HG03045 (cell line): Measurements from ENCODE around the gene A2ML1.
"Not testable (repeated sequence)": the region's sequence is repeated elsewhere in the genome, so short reads cannot be mapped to it uniquely, and the experiment has no call there.

Experiments used
- ATAC-seq: cut with Tn5 transposase; IDR thresholded peaks from one replicate; pipeline ENCODE4 v1.9.1; 2021; ENCODE audit warnings: mild to moderate bottlenecking, moderate library complexity; ENCODE audit not compliant: unreplicated experiment

The A2ML1 gene

DNA sequence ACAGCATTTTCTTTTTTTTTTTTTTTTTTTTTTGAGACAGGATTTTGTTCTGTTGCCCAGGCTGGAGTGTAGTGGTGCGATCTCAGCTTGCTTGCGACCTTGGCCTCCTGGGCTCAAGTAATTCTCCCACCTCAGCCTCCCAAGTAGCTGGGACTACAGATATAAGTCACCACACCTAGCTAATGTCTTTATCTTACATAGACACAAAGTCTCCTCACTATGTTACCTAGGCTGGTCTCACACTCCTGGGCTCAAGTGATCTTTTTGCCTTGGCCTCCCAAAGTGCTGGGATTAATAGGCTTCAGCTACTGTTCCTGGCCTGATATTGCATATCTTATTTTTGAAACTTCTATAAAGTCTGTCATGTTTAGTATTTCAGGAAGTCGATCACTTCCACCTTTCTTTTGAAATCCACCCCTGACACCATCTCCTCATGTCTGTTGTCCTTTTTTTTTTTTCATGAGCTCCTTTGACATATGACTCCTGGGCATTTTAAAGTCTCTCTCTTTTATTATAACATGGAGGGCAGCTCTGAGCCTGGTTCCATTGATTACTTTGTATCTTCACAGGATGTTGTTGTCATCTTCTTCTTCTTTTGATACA lies 5.9 kb upstream of the A2ML1 start:
- ATAC-seq: no peak

DNA sequence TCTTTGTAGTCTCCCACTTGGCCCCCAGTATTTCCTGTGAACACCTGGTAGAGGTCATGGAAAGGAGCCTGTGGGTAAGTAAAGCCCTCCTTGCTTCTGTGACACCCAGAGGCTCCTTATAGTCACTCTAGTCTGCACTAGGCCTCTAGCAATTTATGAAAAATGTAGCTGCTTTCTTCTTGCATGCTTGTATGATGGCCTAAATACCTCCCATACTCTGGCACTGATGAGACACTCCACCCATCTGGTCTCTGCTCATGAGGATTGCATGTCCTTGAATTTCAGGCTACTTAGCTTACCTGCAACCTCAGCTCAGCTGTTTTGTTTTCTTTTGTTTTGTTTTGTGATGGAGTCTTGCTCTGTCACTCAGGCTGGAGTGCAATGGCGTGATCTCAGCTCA lies 4.6 kb upstream of the A2ML1 start:
- no peak for ATAC-seq

- no peak for ATAC-seq
Observed at GRCh38 chr12:8818526-8818925, 3.9 kb upstream of the A2ML1 start.

GRCh38 chr12:8819666-8819980 lies 2.8 kb upstream of the A2ML1 start:
- ATAC-seq: no peak

- not testable (repeated sequence) for ATAC-seq
Observed at GRCh38 chr12:8820676-8821407, 1.6 kb upstream of the A2ML1 start.

GRCh38 chr12:8821591-8821990 lies 830 bp upstream of the A2ML1 start:
- ATAC-seq: no peak

DNA sequence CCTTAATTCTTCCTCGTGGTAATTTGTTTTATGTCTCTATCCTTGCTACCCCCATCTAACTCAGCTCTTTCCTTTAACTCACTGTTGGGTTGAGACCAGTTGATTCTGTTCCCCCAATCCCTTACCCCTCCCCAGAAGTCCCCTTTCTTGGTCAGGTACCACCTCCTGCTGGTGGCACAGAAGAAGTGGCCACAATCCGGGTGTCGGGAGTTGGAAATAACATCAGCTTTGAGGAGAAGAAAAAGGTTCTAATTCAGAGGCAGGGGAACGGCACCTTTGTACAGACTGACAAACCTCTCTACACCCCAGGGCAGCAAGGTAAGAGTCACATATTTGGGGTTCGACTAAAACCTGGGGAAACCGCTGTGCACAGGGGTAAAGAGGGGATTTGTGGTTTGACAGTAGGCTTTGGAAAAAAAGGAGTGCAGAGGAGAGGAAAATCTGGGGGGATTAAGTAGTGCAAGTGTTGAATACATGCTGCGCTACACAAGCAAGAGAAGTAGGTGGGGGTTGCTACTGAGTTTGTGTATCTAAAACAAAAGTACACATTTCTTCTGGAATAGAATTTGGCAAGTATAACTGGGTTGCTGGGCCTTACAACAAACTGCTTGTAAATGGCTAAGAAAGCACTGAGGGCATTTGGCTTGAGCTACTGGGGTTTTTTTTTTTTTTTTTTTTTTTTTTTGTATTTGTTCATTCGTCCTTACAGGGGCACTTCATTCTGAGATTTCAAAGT lies 1.3 kb downstream of the A2ML1 start:
- no peak for ATAC-seq

DNA sequence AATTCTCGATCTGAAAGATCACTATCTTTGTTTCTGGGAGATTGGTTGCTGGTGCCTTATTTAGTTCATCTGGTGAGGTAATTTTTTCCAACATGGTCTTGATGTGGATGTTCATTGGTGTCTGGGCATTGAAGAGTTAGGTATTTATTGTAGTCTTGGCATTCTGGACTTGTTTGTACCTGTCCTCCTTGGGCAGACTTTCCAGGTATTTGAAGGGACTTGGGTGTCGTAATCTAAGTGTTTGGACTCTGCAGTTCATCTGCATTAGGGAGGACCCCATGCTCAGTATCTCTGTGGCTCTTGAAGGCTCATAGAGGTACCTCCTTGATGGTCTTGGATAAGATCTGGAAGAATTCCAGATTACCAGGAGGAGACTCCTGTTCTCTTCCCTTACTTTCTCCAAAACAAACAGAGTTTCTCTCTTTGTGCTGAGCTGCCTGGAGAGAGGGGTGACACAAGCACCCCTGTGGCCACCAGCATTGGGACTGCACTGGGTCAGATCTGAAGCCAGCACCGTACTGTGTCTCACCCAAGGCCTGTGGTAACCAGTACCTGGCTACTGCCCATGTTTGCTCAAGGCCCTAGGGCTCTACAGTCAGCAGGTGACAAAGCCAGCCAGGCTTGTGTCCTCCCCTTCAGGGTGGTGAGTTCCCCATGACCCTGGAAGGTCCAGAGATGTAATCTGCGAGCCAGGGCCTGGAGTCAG lies 5.3 kb downstream of the A2ML1 start:
- ATAC-seq: no peak

- no peak for ATAC-seq
Observed at GRCh38 chr12:8828257-8829124, 6.1 kb downstream of the A2ML1 start.

- ATAC-seq: no peak
Observed at GRCh38 chr12:8829125-8829518, 6.7 kb downstream of the A2ML1 start.

- ATAC-seq: no peak
Observed at GRCh38 chr12:8829621-8830020, 7.2 kb downstream of the A2ML1 start.

GRCh38 chr12:8831116-8831515 lies 8.7 kb downstream of the A2ML1 start:
- ATAC-seq: no peak

DNA sequence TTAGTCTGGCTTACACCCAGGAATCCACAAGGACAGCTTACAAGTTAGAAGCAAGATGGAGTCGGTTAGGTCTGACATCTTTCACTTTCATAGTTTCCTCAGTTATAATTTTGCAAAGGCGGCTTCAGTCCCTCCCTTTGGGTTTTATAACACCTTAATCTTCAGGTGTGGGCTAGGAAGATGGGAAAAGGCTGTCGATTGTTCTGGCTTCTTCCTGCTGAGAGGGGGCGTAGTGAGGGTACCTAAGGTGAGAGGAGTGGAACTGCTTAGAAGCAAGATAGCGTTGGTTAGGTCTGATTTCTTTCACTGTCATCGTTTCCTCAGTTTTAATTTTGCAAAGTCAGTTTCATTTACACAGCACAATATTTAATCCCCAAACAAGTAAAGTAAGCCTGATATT lies 10.1 kb downstream of the A2ML1 start:
- no peak for ATAC-seq

GRCh38 chr12:8834230-8834629 lies 11.8 kb downstream of the A2ML1 start:
- no peak for ATAC-seq

DNA sequence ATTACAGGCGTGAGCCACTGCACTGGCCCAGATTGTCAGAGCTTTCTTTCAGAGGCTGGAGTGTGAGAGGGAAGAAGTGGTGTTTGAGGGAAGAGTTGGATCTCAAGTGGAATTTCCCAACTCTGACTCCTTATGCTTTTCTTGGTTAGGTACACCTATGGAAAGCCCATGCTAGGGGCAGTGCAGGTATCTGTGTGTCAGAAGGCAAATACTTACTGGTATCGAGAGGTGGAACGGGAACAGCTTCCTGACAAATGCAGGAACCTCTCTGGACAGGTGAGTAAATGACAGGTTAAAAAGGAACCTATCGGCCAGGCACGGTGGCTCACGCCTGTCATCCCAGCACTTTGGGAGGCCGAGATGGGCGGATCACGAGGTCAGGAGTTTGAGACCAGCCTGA lies 14.9 kb downstream of the A2ML1 start:
- no peak for ATAC-seq

- no peak for ATAC-seq
Observed at GRCh38 chr12:8840321-8840720, 17.9 kb downstream of the A2ML1 start.

- ATAC-seq: no peak
Observed at GRCh38 chr12:8840938-8841633, 18.7 kb downstream of the A2ML1 start.

GRCh38 chr12:8841778-8842177 lies 19.4 kb downstream of the A2ML1 start:
- no peak for ATAC-seq

DNA sequence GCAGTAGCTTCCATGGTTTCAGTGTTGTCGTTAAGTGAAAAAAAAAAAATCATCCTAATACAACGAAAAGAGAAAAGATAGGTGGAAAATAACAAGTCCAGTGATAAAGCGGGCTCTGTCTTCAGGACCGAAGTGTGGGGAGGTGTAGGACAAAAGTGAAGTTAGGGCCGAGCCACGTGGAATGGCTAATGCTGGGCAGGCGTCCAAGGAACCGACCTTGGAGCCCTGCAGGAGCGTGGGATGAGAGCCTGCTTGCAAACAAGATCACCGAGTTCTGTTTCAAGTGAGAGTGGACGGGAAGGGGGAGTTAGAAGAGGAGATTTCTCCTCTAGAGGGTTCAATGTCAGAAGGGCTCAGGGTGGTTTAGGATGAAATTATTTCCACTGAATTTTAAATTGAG lies 22.2 kb downstream of the A2ML1 start:
- no peak for ATAC-seq

DNA sequence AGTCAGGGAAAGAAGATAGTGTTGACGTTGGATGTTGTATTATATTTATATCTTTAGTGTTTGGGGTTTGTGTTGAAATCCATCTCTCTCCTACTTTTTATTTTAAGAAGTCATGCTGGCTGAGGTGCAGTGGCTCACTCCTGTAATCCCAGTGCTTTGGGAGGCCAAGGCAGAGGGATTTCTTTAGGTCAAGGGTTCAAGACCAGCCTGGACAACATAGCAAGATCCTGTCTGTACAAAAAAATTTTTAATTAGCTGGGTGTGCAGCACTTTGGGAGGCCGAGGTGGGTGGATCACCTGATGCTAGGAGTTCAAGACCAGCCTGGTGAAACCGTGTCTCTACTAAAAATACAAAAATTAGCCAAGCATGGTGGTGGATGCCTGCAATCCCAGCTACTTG lies 23.9 kb downstream of the A2ML1 start:
- ATAC-seq: no peak
